Trophoblast cell (in vitro differentiated cells and primary cell): ENCODE results near the gene SURF2.

Experiments used
- DNase-seq, 2 donors: peaks; one replicate each; pipeline ENCODE4 v3.0.0-alpha.2; 2016
- H2AFZ ChIP-seq: 2 replicates; pipeline ENCODE4 v1.6.1; 2013; ENCODE audit warnings: low read length, moderate library complexity, mild to moderate bottlenecking; ENCODE audit not compliant: insufficient read depth, poor library complexity
- H2AK5ac ChIP-seq: 2 replicates; pipeline ENCODE4 v1.6.1; 2013; ENCODE audit warnings: mild to moderate bottlenecking, low read length
- H2BK120ac ChIP-seq: 2 replicates; pipeline ENCODE4 v1.6.1; 2013; ENCODE audit warnings: low read length, mild to moderate bottlenecking, moderate library complexity; ENCODE audit not compliant: insufficient read depth, poor library complexity
- H2BK12ac ChIP-seq: 2 replicates; pipeline ENCODE4 v1.6.1; 2013; ENCODE audit warnings: mild to moderate bottlenecking, low read length, moderate library complexity
- H2BK5ac ChIP-seq: 2 replicates; pipeline ENCODE4 v1.6.1; 2013; ENCODE audit warnings: low read length, low read depth, moderate library complexity, mild to moderate bottlenecking; ENCODE audit not compliant: poor library complexity
- H3K14ac ChIP-seq: 2 replicates; pipeline ENCODE4 v1.6.1; 2013; ENCODE audit warnings: mild to moderate bottlenecking, low read length
- H3K18ac ChIP-seq: 2 replicates; pipeline ENCODE4 v1.6.1; 2013; ENCODE audit warnings: mild to moderate bottlenecking, low read length
- H3K23ac ChIP-seq: 2 replicates; pipeline ENCODE4 v1.6.1; 2013; ENCODE audit warnings: low read length
- H3K27ac ChIP-seq: 2 replicates; pipeline ENCODE4 v1.5.1; 2013; ENCODE audit warnings: low read depth, mild to moderate bottlenecking, inconsistent platforms, low read length, moderate library complexity
- H3K27me3 ChIP-seq: 2 replicates; pipeline ENCODE4 v1.6.1; 2013; ENCODE audit warnings: inconsistent platforms, mild to moderate bottlenecking, low read length, moderate library complexity; ENCODE audit not compliant: insufficient read depth
- H3K36me3 ChIP-seq, 2 experiments: 1 replicate in 1 of 2; 2 replicates in 1 of 2; pipeline ENCODE4 v1.6.1; 2013; ENCODE audit warnings: low read length in 2 of 2, mild to moderate bottlenecking in 2 of 2, moderate library complexity in 1 of 2; ENCODE audit not compliant: insufficient read depth in 2 of 2, control insufficient read depth in 1 of 2
- H3K4ac ChIP-seq: 2 replicates; pipeline ENCODE4 v1.6.1; 2013; ENCODE audit warnings: low read depth, mild to moderate bottlenecking, low read length, moderate library complexity
- H3K4me1 ChIP-seq, 2 experiments: 1 replicate in 1 of 2; 2 replicates in 1 of 2; pipeline ENCODE4 v1.6.1; 2013; ENCODE audit warnings: low read length in 2 of 2, mild to moderate bottlenecking in 2 of 2, moderate library complexity in 1 of 2; ENCODE audit not compliant: insufficient read depth in 2 of 2, control insufficient read depth in 1 of 2
- H3K4me2 ChIP-seq: 2 replicates; pipeline ENCODE4 v1.6.1; 2013; ENCODE audit warnings: inconsistent platforms, mild to moderate bottlenecking, low read length, moderate library complexity
- H3K4me3 ChIP-seq: 2 replicates; pipeline ENCODE4 v1.5.1; 2013; ENCODE audit warnings: mild to moderate bottlenecking, low read depth, low read length, inconsistent platforms
- H3K79me1 ChIP-seq: one replicate; pipeline ENCODE4 v1.6.1; 2013; ENCODE audit warnings: low read length
- H3K79me2 ChIP-seq: 2 replicates; pipeline ENCODE4 v1.6.1; 2013; ENCODE audit warnings: low read length, mild to moderate bottlenecking; ENCODE audit not compliant: control insufficient read depth, insufficient read depth, poor library complexity
- H3K9ac ChIP-seq: 2 replicates; pipeline ENCODE4 v1.6.1; 2013; ENCODE audit warnings: mild to moderate bottlenecking, low read length
- H3K9me3 ChIP-seq: 2 replicates; pipeline ENCODE4 v1.6.1; 2013; ENCODE audit warnings: low read depth, mild to moderate bottlenecking, control low read depth, inconsistent platforms, low read length; ENCODE audit not compliant: insufficient read depth
- H4K12ac ChIP-seq: 2 replicates; pipeline ENCODE4 v1.6.1; 2013; ENCODE audit warnings: low read depth, mild to moderate bottlenecking, low read length, moderate library complexity
- H4K8ac ChIP-seq: 2 replicates; pipeline ENCODE4 v1.6.1; 2013; ENCODE audit warnings: low read depth, mild to moderate bottlenecking, low read length, moderate library complexity
- H4K91ac ChIP-seq: one replicate; pipeline ENCODE4 v1.6.1; 2013; ENCODE audit warnings: low read depth, mild to moderate bottlenecking, low read length, moderate library complexity
- WGBS: extraction: QIAGEN DNeasy Blood & Tissue Kit; methylation state at CpG from one replicate; pipeline ENCODE4 v1.1.7; 2013; ENCODE audit warnings: missing lambda C conversion rate; ENCODE audit not compliant: insufficient read length, insufficient coverage; ENCODE audit errors: extremely low coverage; 5-methylcytosine and 5-hydroxymethylcytosine counted together

The SURF2 gene

DNA sequence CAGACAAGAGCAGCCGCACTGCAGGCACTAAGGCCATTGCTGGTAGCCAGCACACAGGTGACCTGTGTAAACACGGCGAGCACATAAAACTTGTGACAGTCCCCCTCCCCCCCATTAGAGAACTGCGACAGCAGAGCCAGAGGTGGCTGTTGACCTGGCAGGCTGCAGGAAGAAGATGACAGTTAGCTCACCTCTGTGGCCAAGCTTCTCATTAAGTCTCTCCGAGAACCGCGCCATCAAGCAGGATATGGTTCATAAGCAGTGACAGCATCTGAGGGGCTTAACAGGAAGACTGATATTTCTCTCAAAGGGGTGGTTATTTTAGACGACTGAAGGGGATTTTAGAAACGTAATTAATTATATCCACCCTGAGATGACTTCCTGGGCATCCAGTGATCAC lies 14.3 kb downstream of the SURF2 start:
- no peak overlapping the region for H3K23ac ChIP-seq
- no peaks in the 10 kb centered on the region for H3K9me3 ChIP-seq
- no peak for DNase-seq
- peaks cover 0 to 2% of the 10 kb centered on the region in 2 experiments for H3K4me1 ChIP-seq
- no peak overlapping the region for H4K91ac ChIP-seq
- no peak overlapping the region for H2BK12ac ChIP-seq
- H2BK120ac ChIP-seq, result no peak overlapping the region
- peaks cover 64 to 73% of the 10 kb centered on the region in 2 experiments for H3K36me3 ChIP-seq
- H3K18ac ChIP-seq, result no peak overlapping the region
- H2BK5ac ChIP-seq, result no peak overlapping the region
- H2AK5ac ChIP-seq, result no peak overlapping the region
- no peaks in the 10 kb centered on the region for H3K27me3 ChIP-seq
- no peak overlapping the region for H2AFZ ChIP-seq
- peaks cover 10% of the 10 kb centered on the region for H3K79me1 ChIP-seq
- no peak overlapping the region for H3K14ac ChIP-seq
- no peak overlapping the region for H4K12ac ChIP-seq
- no peak overlapping the region for H3K27ac ChIP-seq
- no peak overlapping the region for H3K4me3 ChIP-seq
- H4K8ac ChIP-seq, result no peak overlapping the region
- no peak overlapping the region for H3K4me2 ChIP-seq
- H3K4ac ChIP-seq, result peak overlapping the region; percentile 80
- peaks cover 35% of the 10 kb centered on the region for H3K79me2 ChIP-seq
- no CpG with 5 or more reads among the region's 9 CpGs for WGBS
- no peak overlapping the region for H3K9ac ChIP-seq

DNA sequence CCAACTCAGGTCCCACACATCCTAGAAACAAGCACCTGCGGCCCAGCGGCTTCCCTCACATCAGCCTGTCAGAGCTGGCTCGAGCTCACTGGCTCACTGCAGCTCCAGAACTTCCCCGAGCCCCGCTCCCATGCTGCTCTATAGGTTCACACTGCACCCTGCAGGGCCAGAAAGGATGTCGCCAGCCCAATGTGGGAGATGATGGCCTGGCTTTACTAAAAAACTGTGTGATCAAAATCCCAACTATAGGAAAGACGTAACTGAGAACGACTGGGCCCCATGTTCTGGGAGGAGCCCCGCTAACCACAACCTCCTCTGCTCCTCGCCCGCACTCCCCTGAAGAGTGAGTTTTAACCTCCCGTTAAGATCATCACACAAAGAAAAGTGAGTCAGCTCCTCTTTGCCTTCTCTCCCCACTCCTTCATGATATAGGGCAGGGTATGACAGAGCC lies 14.9 kb downstream of the SURF2 start:
- Histone ChIP-seq H3K4me3 (no peak overlapping the region), H3K14ac (no peak overlapping the region), H3K23ac (no peak overlapping the region), H3K18ac (no peak overlapping the region), H3K9me3 (no peaks in the 10 kb centered on the region), H2AFZ (no peak overlapping the region), H4K8ac (no peak overlapping the region), H3K27me3 (no peaks in the 10 kb centered on the region), H3K4ac (peak overlapping the region; percentile 80), H3K27ac (no peak overlapping the region), H3K4me1 (peaks cover under 1 to 2% of the 10 kb centered on the region in 2 experiments), H2BK5ac (no peak overlapping the region), H3K79me1 (peaks cover 13% of the 10 kb centered on the region), H3K9ac (no peak overlapping the region), H4K12ac (no peak overlapping the region), H2AK5ac (no peak overlapping the region), H3K4me2 (no peak overlapping the region), H3K36me3 (peaks cover 63 to 67% of the 10 kb centered on the region in 2 experiments), H3K79me2 (peaks cover 38% of the 10 kb centered on the region), H2BK12ac (no peak overlapping the region), H4K91ac (no peak overlapping the region), H2BK120ac (no peak overlapping the region)
- WGBS, result no CpG with 5 or more reads among the region's 12 CpGs
- DNase-seq, result peak in 1 of 2 donors; percentile 2

- H3K23ac ChIP-seq, result no peak overlapping the region
- H3K79me1 ChIP-seq, result peaks cover 17% of the 10 kb centered on the region
- no peak overlapping the region for H2BK12ac ChIP-seq
- H4K8ac ChIP-seq, result no peak overlapping the region
- H3K4me3 ChIP-seq, result no peak overlapping the region
- no peak overlapping the region for H2AK5ac ChIP-seq
- no peak overlapping the region for H4K91ac ChIP-seq
- H2AFZ ChIP-seq, result no peak overlapping the region
- H3K9me3 ChIP-seq, result no peaks in the 10 kb centered on the region
- no peak overlapping the region for H3K9ac ChIP-seq
- peaks cover 39% of the 10 kb centered on the region for H3K79me2 ChIP-seq
- no peak overlapping the region for H3K18ac ChIP-seq
- no peak for DNase-seq
- no peak overlapping the region for H2BK120ac ChIP-seq
- no peak overlapping the region for H2BK5ac ChIP-seq
- no peak overlapping the region for H3K4me2 ChIP-seq
- WGBS, result no CpG with 5 or more reads among the region's 7 CpGs
- no peak overlapping the region for H4K12ac ChIP-seq
- no peak overlapping the region for H3K27ac ChIP-seq
- peaks cover 4 to 5% of the 10 kb centered on the region in 2 experiments for H3K4me1 ChIP-seq
- H3K36me3 ChIP-seq, result peaks cover 54 to 59% of the 10 kb centered on the region in 2 experiments
- no peak overlapping the region for H3K14ac ChIP-seq
- H3K27me3 ChIP-seq, result no peaks in the 10 kb centered on the region
- peak overlapping the region; percentile 60 for H3K4ac ChIP-seq
Measured at GRCh38 chr9:133372144-133372543, 15.8 kb downstream of the SURF2 start.

DNA sequence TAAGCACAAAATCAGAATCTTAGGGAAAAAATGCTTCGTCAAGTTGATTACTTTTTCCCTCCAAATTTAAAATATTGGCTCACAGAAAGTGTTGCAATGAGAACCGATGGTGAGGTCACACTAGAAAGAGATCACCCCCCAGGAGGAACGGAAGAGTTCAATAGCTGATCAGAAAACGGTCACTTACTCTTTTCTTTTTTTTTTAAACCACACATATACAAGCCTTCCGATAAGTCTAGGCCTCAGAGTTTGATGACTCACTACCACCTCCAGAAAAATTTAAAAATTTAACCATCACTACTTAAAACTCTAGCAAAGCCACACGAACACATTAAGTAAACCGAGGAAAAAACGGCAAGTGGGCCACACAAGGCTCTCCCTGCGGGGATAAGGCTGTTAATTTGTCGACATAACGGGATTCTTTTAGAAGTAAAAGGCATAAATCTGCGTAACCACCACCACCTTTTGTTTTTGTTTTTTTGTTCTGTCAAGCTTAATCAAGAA lies 18.3 kb downstream of the SURF2 start:
- H3K4me1 ChIP-seq, result peaks cover 4 to 5% of the 10 kb centered on the region in 2 experiments
- H3K4ac ChIP-seq, result peak overlapping the region; percentile 100
- H2BK120ac ChIP-seq, result no peak overlapping the region
- H4K12ac ChIP-seq, result no peak overlapping the region
- WGBS, result no CpG with 5 or more reads among the region's 12 CpGs
- no peak overlapping the region for H4K8ac ChIP-seq
- no peak overlapping the region for H2AFZ ChIP-seq
- no peaks in the 10 kb centered on the region for H3K27me3 ChIP-seq
- no peak overlapping the region for H2BK5ac ChIP-seq
- H3K79me2 ChIP-seq, result peaks cover 31% of the 10 kb centered on the region
- H3K9ac ChIP-seq, result peak overlapping the region; percentile 99
- H3K27ac ChIP-seq, result no peak overlapping the region
- no peak overlapping the region for H3K14ac ChIP-seq
- peak overlapping the region; percentile 97 for H3K4me3 ChIP-seq
- peak overlapping the region; percentile 74 for H3K4me2 ChIP-seq
- peaks cover 32 to 35% of the 10 kb centered on the region in 2 experiments for H3K36me3 ChIP-seq
- no peak overlapping the region for H2BK12ac ChIP-seq
- H4K91ac ChIP-seq, result no peak overlapping the region
- no peak overlapping the region for H3K18ac ChIP-seq
- DNase-seq, result peak in 1 of 2 donors; percentile 60
- H2AK5ac ChIP-seq, result no peak overlapping the region
- H3K9me3 ChIP-seq, result peaks cover 3% of the 10 kb centered on the region
- no peak overlapping the region for H3K23ac ChIP-seq
- H3K79me1 ChIP-seq, result peaks cover 17% of the 10 kb centered on the region
